ENCODE measurements around the gene THSD4.

Gene THSD4

GRCh38 chr15:71806452-71806931 is 691.2 kb downstream of the THSD4 start:
- DNase-seq = no peak
- no peak overlapping the region for H3K27ac ChIP-seq (ENCODE audit: low read length)
- H3F3A ChIP-seq (ENCODE audit: insufficient read depth, low read length) = peaks cover 3% of the 10 kb centered on the region; the same call in 1 of the 2 replicates
- no peaks in the 10 kb centered on the region for H3K4me1 ChIP-seq (ENCODE audit: low read length)
- no peaks in the 10 kb centered on the region for H3K36me3 ChIP-seq (replicated peaks; ENCODE audit: insufficient read depth, low read length)
- no peaks in the 10 kb centered on the region for H3K9me3 ChIP-seq (replicated peaks; ENCODE audit: insufficient read depth, low read length)
- no peak overlapping the region for H3K4me2 ChIP-seq (ENCODE audit: low read depth, low read length)
- no peak overlapping the region for H2AFZ ChIP-seq (ENCODE audit: low read length)
- H3K79me2 ChIP-seq (ENCODE audit: low read length) = no peaks in the 10 kb centered on the region
- H3K4me3 ChIP-seq (ENCODE audit: low read length) = no peak overlapping the region
- no peaks in the 10 kb centered on the region for H3K27me3 ChIP-seq (replicated peaks; ENCODE audit: insufficient read depth, low read length)
- H3K9me2 ChIP-seq (replicated peaks; ENCODE audit: insufficient read depth, low read length) = no peaks in the 10 kb centered on the region
- H4K20me1 ChIP-seq (ENCODE audit: insufficient read depth, low read length) = no peaks in the 10 kb centered on the region
- TF ChIP-seq CTCF (IDR thresholded peaks at IDR 0.05; ENCODE audit: low read length) (no peak), EZH2 (optimal IDR thresholded peaks at IDR 0.05; ENCODE audit: low read depth, low read length) (no peak), EZH2phosphoT487 (IDR thresholded peaks at IDR 0.05; ENCODE audit: low read length) (no peak)
- H3K9ac ChIP-seq (ENCODE audit: low read length) = no peak overlapping the region

- no peak for DNase-seq
- TF ChIP-seq EZH2phosphoT487 (IDR thresholded peaks at IDR 0.05; ENCODE audit: low read length) (no peak), EZH2 (optimal IDR thresholded peaks at IDR 0.05; ENCODE audit: low read depth, low read length) (no peak), CTCF (IDR thresholded peaks at IDR 0.05; ENCODE audit: low read length) (no peak)
- H3K27ac ChIP-seq (ENCODE audit: low read length) = no peak overlapping the region
- peaks cover 3% of the 10 kb centered on the region; the same call in 1 of the 2 replicates for H3F3A ChIP-seq (ENCODE audit: insufficient read depth, low read length)
- no peaks in the 10 kb centered on the region for H3K9me3 ChIP-seq (replicated peaks; ENCODE audit: insufficient read depth, low read length)
- H3K36me3 ChIP-seq (replicated peaks; ENCODE audit: insufficient read depth, low read length) = no peaks in the 10 kb centered on the region
- no peaks in the 10 kb centered on the region for H3K9me2 ChIP-seq (replicated peaks; ENCODE audit: insufficient read depth, low read length)
- H3K79me2 ChIP-seq (ENCODE audit: low read length) = no peaks in the 10 kb centered on the region
- H2AFZ ChIP-seq (ENCODE audit: low read length) = no peak overlapping the region
- no peaks in the 10 kb centered on the region for H3K4me1 ChIP-seq (ENCODE audit: low read length)
- no peak overlapping the region for H3K9ac ChIP-seq (ENCODE audit: low read length)
- H3K4me3 ChIP-seq (ENCODE audit: low read length) = no peak overlapping the region
- H4K20me1 ChIP-seq (ENCODE audit: insufficient read depth, low read length) = no peaks in the 10 kb centered on the region
- H3K27me3 ChIP-seq (replicated peaks; ENCODE audit: insufficient read depth, low read length) = no peaks in the 10 kb centered on the region
- H3K4me2 ChIP-seq (ENCODE audit: low read depth, low read length) = no peak overlapping the region
Observed at GRCh38 chr15:71807125-71807629, 691.9 kb downstream of the THSD4 start.

- H3K4me2 ChIP-seq (ENCODE audit: low read depth, low read length) = no peak overlapping the region
Observed at GRCh38 chr15:71807691-71808091, 692.4 kb downstream of the THSD4 start.

More at GRCh38 chr15:71807691-71808091, 692.4 kb downstream of the THSD4 start:
- TF ChIP-seq CTCF (IDR thresholded peaks at IDR 0.05; ENCODE audit: low read length) = no peak
- TF ChIP-seq EZH2phosphoT487 (IDR thresholded peaks at IDR 0.05; ENCODE audit: low read length) = no peak
- no peak for TF ChIP-seq EZH2 (optimal IDR thresholded peaks at IDR 0.05; ENCODE audit: low read depth, low read length)
- no peaks in the 10 kb centered on the region for H3K9me2 ChIP-seq (replicated peaks; ENCODE audit: insufficient read depth, low read length)
- no peaks in the 10 kb centered on the region for H3K27me3 ChIP-seq (replicated peaks; ENCODE audit: insufficient read depth, low read length)
- H3F3A ChIP-seq (ENCODE audit: insufficient read depth, low read length) = peaks cover 3% of the 10 kb centered on the region; the same call in 1 of the 2 replicates
- H3K4me1 ChIP-seq (ENCODE audit: low read length) = no peaks in the 10 kb centered on the region
- no peak overlapping the region for H2AFZ ChIP-seq (ENCODE audit: low read length)
- no peak overlapping the region for H3K9ac ChIP-seq (ENCODE audit: low read length)
- H3K79me2 ChIP-seq (ENCODE audit: low read length) = no peaks in the 10 kb centered on the region
- no peaks in the 10 kb centered on the region for H3K36me3 ChIP-seq (replicated peaks; ENCODE audit: insufficient read depth, low read length)
- no peaks in the 10 kb centered on the region for H4K20me1 ChIP-seq (ENCODE audit: insufficient read depth, low read length)
- no peak for DNase-seq
- H3K4me3 ChIP-seq (ENCODE audit: low read length) = no peak overlapping the region
- H3K27ac ChIP-seq (ENCODE audit: low read length) = no peak overlapping the region
- no peaks in the 10 kb centered on the region for H3K9me3 ChIP-seq (replicated peaks; ENCODE audit: insufficient read depth, low read length)

All from MM.1S (cell line).